ENCODE data around the gene NELL2.

Gene NELL2

DNA sequence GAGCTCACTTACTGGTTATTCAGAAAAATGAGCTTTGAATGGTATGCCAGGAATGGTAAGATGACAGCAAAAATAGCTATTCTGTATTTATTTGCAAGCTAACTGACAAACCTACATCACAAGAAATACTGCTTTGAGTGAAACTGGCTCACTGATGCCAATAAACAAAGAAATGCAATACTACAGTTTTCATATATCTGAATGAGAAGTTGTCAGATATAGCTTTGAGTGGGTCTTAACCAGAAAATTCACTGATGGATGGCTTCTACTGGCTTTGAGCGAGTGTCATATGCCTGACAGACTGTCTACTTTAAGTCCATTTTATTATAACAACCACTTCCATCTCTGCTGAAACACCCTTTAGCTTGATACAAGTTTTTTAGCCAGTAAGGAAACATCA is 330.1 kb downstream of the NELL2 start:
- DNase-seq (ENCODE audit: low read depth, low spot score) = no peak

DNA sequence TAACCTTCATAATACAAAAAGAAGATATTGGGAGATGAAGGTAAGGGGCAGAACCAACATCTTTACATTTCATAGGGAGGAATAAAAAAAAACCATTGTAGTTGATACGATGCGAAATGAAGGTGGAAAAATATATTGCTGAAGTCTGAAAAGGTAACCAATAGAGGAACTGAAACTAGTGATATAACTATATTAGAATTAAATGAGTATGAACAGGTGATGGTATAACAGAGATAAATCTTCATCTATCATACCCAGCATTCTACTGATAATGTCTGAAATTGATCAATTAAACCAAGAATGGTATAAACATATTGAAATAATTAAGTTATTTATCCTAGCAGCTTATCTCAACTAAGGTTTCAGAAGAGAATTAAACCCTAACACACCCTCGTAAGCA is 332.1 kb downstream of the NELL2 start:
- DNase-seq (ENCODE audit: low read depth, low spot score) = no peak

DNA sequence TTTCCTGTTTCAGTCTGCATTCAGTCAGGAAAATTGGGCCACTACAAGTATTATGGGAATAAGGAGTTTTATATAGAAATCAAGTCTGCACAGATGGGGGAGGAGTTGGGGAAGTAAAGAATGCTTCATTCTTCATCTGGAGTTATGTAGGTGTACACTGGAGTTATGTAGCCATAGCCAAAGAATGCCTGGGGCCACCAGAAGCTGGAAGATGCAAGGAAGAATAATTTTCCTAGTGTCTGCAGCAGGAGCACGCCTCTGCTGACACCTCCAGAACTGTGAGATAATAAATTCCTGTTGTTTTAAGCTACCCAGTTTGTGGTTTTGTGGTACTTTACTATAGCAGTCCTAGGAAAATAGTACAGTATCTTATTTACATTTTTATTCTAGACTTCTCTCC is 333.4 kb downstream of the NELL2 start:
- no peak for DNase-seq (ENCODE audit: low read depth, low spot score)

- DNase-seq (ENCODE audit: low read depth, low spot score) = no peak
These were observed 338.8 kb downstream of the NELL2 start for GRCh38 chr12:44537354-44537753.

DNA sequence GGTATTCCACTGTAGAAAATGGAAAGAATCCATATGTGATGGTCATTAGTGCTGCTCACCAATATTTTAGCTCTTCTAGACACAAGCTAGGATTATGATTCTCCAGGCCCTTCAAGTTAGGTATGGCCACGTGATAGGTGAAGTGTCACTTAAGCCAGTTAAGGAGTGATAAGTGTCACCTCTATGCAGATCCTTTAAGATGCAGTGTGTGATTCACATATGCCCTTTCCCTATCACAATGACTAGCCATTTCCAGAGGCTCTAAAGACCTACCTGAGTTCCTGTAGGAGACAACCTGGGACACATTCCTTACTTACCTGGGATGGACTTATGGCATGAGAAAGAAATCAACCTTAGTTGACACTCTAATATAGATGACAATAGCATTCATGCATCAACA is 343.2 kb downstream of the NELL2 start:
- DNase-seq (ENCODE audit: low read depth, low spot score) = no peak

- no peak for DNase-seq (ENCODE audit: low read depth, low spot score)
These were observed 344.7 kb downstream of the NELL2 start for GRCh38 chr12:44531320-44531971.

DNA sequence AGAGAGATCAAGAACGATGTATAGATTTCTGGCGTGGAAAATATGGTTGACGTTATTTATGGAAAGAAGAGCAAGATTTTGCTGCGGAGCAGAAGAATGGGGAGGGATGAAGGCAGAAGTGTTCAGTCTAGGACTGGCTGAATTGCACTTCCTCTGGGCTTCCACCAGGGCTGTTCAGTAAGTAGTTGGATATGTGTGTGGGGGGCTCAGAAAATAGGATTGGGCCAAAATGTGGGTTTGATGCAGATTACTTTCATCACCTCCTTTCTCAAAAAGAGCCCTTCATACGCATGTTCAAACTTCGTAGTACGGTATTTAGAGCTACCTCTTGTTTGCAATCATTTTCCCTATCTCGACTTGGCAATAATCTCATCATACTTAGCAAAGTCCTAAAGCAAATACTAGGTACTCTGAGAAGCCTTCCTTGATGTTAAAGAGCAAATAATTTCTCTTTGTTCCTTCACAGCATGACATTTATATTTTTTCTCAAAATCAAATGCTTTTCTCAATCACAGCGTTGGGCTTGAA is 349.4 kb downstream of the NELL2 start:
- DNase-seq (ENCODE audit: low read depth, low spot score) = no peak

- no peak for DNase-seq (ENCODE audit: low read depth, low spot score)
These were observed 350.1 kb downstream of the NELL2 start for GRCh38 chr12:44525806-44526654.

DNA sequence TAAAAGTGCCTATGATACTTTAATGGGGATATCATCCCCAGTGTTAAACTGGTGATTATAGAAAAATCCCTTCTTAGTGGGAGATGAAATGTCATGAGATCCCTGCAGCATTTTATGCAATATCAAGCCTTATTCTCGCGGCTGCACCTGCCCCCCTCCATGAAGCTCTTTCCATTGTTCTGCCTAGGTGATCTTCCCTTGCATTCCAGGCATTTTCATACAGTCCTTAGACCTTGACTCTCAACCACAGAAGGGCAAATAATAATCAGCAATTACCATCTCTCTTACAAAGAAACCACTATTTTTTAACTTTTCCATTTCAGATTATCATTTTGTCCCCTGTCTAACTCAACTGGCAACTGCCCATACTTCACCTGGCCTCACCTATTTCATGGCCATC is 352.3 kb downstream of the NELL2 start:
- DNase-seq (ENCODE audit: low read depth, low spot score) = no peak

GRCh38 chr12:44521702-44522101 is 354.4 kb downstream of the NELL2 start:
- no peak for DNase-seq (ENCODE audit: low read depth, low spot score)

GRCh38 chr12:44519931-44520330 is 356.2 kb downstream of the NELL2 start:
- DNase-seq (ENCODE audit: low read depth, low spot score) = no peak

DNA sequence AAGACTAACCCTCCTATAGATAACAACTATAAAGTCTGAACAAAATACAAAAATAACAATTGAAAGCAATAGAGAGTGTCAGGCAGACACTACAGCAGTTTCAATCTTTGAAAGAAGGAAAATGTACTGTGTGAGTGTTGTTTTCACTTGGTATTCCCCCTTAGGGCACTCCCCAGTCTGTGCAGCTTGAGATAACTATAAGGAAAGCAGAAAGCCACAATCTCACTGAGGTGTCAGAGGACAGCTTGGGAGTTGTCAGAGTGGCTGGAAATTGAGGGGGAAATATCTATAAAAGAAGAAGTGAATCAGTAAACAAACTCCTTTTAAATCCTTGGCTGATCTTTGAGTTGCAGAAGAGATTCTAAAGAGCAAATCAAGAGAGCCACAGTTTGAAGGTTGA is 364.8 kb downstream of the NELL2 start:
- no peak for DNase-seq (ENCODE audit: low read depth, low spot score)

DNA sequence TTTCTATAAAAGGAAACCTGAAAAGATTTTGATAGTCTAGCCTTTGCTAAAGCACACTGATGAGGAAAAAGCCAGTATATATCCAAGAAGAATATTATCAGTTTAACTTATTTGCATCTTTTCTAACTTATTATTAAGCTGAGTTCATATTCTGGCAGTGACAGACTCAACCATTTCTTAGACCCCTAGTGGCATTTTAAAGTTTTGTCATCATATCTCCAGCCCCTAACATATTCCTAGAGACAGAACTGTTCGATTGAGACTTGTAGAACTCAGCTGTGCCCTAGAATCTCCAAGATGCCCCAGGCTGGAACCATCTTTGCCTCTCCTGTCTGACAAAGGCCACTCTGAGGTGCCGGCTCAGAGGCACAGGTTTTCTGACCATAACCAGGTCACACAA is 365.6 kb downstream of the NELL2 start:
- DNase-seq (ENCODE audit: low read depth, low spot score) = no peak

- DNase-seq (ENCODE audit: low read depth, low spot score) = no peak
These were observed 366.0 kb downstream of the NELL2 start for GRCh38 chr12:44510076-44510475.

DNA sequence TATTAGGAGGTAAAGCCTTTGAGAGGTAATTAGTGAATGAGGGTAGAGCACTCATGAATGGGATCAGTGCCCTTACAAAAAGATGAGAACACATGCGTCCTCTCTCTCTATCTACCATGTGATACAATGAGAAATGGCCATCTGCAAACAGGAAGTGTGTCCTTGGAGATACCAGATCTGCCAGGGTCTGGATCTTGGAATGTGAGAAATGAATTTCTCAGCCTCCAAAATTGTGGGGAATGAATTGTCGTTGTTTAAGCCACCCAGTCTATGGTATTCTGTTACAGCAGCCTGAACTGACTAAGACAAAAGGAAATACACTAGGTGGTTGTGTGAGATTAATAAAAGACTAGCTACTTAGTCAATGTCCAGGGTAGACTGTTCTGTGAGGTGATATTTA is 366.6 kb downstream of the NELL2 start:
- DNase-seq (ENCODE audit: low read depth, low spot score) = no peak

DNA sequence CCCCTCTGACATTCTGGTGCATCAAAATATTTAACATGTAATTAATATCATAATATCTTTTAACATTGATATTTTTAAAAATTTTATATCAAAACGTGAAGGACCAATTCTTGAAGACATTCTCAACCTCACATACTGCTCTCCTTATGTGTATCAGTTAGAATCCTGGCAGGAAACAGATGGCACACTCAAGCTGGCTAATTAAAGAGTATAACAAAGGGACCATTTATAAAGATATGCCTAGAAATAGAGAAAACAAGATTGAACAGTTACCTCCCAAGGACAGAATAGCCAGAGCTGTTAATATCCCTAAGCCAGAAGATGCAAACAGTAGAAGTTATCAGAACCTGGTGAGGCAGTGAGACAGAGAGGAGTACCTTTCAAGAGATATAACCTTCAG is 368.7 kb downstream of the NELL2 start:
- no peak for DNase-seq (ENCODE audit: low read depth, low spot score)

GRCh38 chr12:44504799-44505198 is 371.3 kb downstream of the NELL2 start:
- no peak for DNase-seq (ENCODE audit: low read depth, low spot score)

GRCh38 chr12:44503329-44503728 is 372.8 kb downstream of the NELL2 start:
- no peak for DNase-seq (ENCODE audit: low read depth, low spot score)

DNA sequence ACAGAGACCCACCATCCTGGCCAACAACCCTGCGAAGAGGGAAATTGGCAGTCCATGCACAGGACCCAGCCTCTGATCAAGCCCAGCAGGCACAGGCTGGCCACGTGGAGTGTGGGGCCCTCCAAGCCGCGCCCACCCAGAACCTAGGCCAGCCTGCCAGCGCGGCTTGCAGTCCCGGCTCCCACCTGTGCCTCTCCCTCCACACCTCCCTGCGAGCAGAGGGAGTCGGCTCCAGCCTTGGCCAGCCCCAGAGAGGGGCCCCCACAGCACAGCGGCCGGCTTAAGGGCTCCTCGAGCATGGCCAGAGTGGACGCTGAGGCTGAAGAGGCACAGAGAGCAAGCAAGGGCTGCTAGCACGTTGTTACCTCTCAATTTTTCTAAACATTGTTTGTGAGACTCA is 373.4 kb downstream of the NELL2 start:
- no peak for DNase-seq (ENCODE audit: low read depth, low spot score)

DNA sequence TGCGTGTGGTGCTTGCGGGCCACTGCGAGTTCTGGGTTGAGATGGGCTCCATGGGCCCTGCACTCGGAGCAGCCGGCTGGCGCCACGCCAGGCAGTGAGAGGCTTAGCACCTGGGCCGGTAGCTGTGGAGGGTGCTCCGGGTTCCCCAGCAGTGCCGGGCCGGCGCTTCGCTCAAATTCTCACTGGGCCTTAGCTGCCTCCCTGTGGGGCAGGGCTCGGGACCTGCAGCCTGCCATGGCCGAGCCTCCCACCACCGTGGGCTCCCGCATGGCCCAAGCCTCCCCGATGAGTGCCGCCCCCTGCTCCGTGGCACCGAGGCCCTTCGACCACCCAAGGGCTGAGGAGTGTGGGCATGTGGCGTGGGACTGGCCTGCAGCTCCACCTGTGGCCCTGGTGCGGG is 375.7 kb downstream of the NELL2 start:
- no peak for DNase-seq (ENCODE audit: low read depth, low spot score)

GRCh38 chr12:44497044-44497443 is 379.1 kb downstream of the NELL2 start:
- DNase-seq (ENCODE audit: low read depth, low spot score) = no peak

GRCh38 chr12:44490181-44490580 is 385.9 kb downstream of the NELL2 start:
- no peak for DNase-seq (ENCODE audit: low read depth, low spot score)

DNA sequence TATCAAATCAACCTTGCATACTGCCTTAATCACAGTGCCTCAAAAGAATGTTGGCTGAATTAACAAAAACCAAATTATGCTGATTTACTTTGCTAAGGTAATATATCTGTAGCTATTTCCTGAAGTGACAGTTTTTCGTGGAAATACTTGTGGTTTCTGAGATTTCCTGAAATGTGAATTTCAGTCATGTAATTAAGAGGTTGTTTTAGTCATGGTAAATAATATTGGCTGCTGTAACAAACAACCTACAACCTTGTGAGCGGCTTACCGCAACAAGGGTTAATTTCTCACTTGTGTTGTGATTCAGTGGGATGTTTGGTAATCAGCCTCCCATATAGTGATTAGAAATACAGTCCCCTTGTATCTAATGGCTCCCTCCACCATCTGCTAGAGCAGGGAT is 387.9 kb downstream of the NELL2 start:
- DNase-seq (ENCODE audit: low read depth, low spot score) = no peak
